Measurements from ENCODE around the gene PHF23.

PHF23 gene

GRCh38 chr17:7235693-7236665 is 3.3 kb downstream of the PHF23 start:
- no peak overlapping the region for H3K4me3 ChIP-seq (replicated peaks; ENCODE audit: insufficient read depth, low read length)
- peak overlapping the region; percentile 1 for H3K27ac ChIP-seq (replicated peaks)
- no peak for TF ChIP-seq CTCF (IDR thresholded peaks at IDR 0.05; ENCODE audit: insufficient read depth, low read length)
- no peak for TF ChIP-seq GABPA (IDR thresholded peaks at IDR 0.05; ENCODE audit: low read depth)
- TF ChIP-seq REST (IDR thresholded peaks at IDR 0.05; ENCODE audit: insufficient replicate concordance, low read depth): no peak
- TF ChIP-seq SPI1 (IDR thresholded peaks at IDR 0.05; ENCODE audit: borderline replicate concordance, low read depth): no peak
- TF ChIP-seq POLR2AphosphoS5 (IDR thresholded peaks at IDR 0.05; ENCODE audit: low read depth): no peak; the same call in 1 of the 2 replicates
- no peak for DNase-seq (ENCODE audit: low read depth in 1 of 2, low spot score in 1 of 2)
- H3K27me3 ChIP-seq (ENCODE audit: insufficient read depth, poor library complexity, severe bottlenecking): no peaks in the 10 kb centered on the region

- DNase-seq (ENCODE audit: low read depth in 1 of 2, low spot score in 1 of 2): peak; percentile 82 to 87
- H3K4me3 ChIP-seq (replicated peaks; ENCODE audit: insufficient read depth, low read length): peak within 1 kb of the TSS; percentile 68
- TF ChIP-seq POLR2AphosphoS5 (IDR thresholded peaks at IDR 0.05; ENCODE audit: low read depth) (peak; percentile 80; the same call in 1 of the 2 replicates), REST (IDR thresholded peaks at IDR 0.05; ENCODE audit: insufficient replicate concordance, low read depth) (no peak)
- H3K27me3 ChIP-seq (ENCODE audit: insufficient read depth, poor library complexity, severe bottlenecking): no peaks in the 10 kb centered on the region
- peak within 1 kb of the TSS; percentile 82 for H3K27ac ChIP-seq (replicated peaks)
These were observed 4.9 kb downstream of the PHF23 start, which contains the start of gene DVL2 for GRCh38 chr17:7234083-7234951. TSS of gene DVL2 (minus strand) at chr17:7234517. CDS start at chr17:7234262, 255 bp downstream.

- Histone ChIP-seq H3K4me3 (replicated peaks; ENCODE audit: insufficient read depth, low read length) (peak overlapping the region; percentile 68), H3K27ac (replicated peaks) (peak overlapping the region; percentile 82), H3K27me3 (ENCODE audit: insufficient read depth, poor library complexity, severe bottlenecking) (no peaks in the 10 kb centered on the region)
- no peak for TF ChIP-seq POLR2AphosphoS5 (IDR thresholded peaks at IDR 0.05; ENCODE audit: low read depth)
- TF ChIP-seq CTCF (IDR thresholded peaks at IDR 0.05; ENCODE audit: insufficient read depth, low read length): no peak
- TF ChIP-seq REST (IDR thresholded peaks at IDR 0.05; ENCODE audit: insufficient replicate concordance, low read depth): no peak
- no peak for TF ChIP-seq GABPA (IDR thresholded peaks at IDR 0.05; ENCODE audit: low read depth)
- TF ChIP-seq SPI1 (IDR thresholded peaks at IDR 0.05; ENCODE audit: borderline replicate concordance, low read depth): no peak
- DNase-seq (ENCODE audit: low read depth in 1 of 2, low spot score in 1 of 2): no peak
These were observed 5.6 kb downstream of the PHF23 start for GRCh38 chr17:7233701-7234082.
